ENCODE measurements around the gene MICAL2. TPM values are rescaled to one million over a fixed set of nuclear protein-coding genes. Genes with fewer than 3 reads are reported as not detected.

Gene MICAL2
- total RNA-seq, 1 donor from 2014 or later = 21.7 TPM

- Mint-ChIP-seq H3K27ac (ENCODE audit: unreplicated experiment) (no peak overlapping the region), H3K9me3 (ENCODE audit: unreplicated experiment) (no peaks in the 10 kb centered on the region), H3K4me3 (ENCODE audit: unreplicated experiment) (no peak overlapping the region), H3K27me3 (ENCODE audit: unreplicated experiment) (peaks cover 9% of the 10 kb centered on the region), H3K4me1 (ENCODE audit: unreplicated experiment) (peaks cover 7% of the 10 kb centered on the region), H3K36me3 (ENCODE audit: low read depth, unreplicated experiment) (no peaks in the 10 kb centered on the region)
- no peak for DNase-seq (ENCODE audit: low spot score)
- no peak for TF ChIP-seq CTCF (IDR thresholded peaks at IDR 0.05; ENCODE audit: unreplicated experiment)
These were observed 170.6 kb downstream of the MICAL2 start for GRCh38 chr11:12280838-12281565.

GRCh38 chr11:12281571-12282478, 171.4 kb downstream of the MICAL2 start:
- Mint-ChIP-seq H3K36me3 (ENCODE audit: low read depth, unreplicated experiment) (no peaks in the 10 kb centered on the region), H3K4me3 (ENCODE audit: unreplicated experiment) (no peak overlapping the region), H3K27ac (ENCODE audit: unreplicated experiment) (no peak overlapping the region), H3K9me3 (ENCODE audit: unreplicated experiment) (no peaks in the 10 kb centered on the region), H3K4me1 (ENCODE audit: unreplicated experiment) (peaks cover 7% of the 10 kb centered on the region), H3K27me3 (ENCODE audit: unreplicated experiment) (peaks cover 9% of the 10 kb centered on the region)
- peak; percentile 100 for TF ChIP-seq CTCF (IDR thresholded peaks at IDR 0.05; ENCODE audit: unreplicated experiment)
- peak; percentile 88 for DNase-seq (ENCODE audit: low spot score)

- no peak for TF ChIP-seq CTCF (IDR thresholded peaks at IDR 0.05; ENCODE audit: unreplicated experiment)
- H3K4me1 Mint-ChIP-seq (ENCODE audit: unreplicated experiment) = peaks cover 7% of the 10 kb centered on the region
- no peak overlapping the region for H3K4me3 Mint-ChIP-seq (ENCODE audit: unreplicated experiment)
- H3K27me3 Mint-ChIP-seq (ENCODE audit: unreplicated experiment) = peaks cover 10% of the 10 kb centered on the region
- H3K36me3 Mint-ChIP-seq (ENCODE audit: low read depth, unreplicated experiment) = no peaks in the 10 kb centered on the region
- no peaks in the 10 kb centered on the region for H3K9me3 Mint-ChIP-seq (ENCODE audit: unreplicated experiment)
- DNase-seq (ENCODE audit: low spot score) = no peak
- no peak overlapping the region for H3K27ac Mint-ChIP-seq (ENCODE audit: unreplicated experiment)
These were observed 172.3 kb downstream of the MICAL2 start for GRCh38 chr11:12282676-12283075.

- Mint-ChIP-seq H3K27me3 (ENCODE audit: unreplicated experiment) (peaks cover 7% of the 10 kb centered on the region), H3K4me3 (ENCODE audit: unreplicated experiment) (no peak overlapping the region), H3K36me3 (ENCODE audit: low read depth, unreplicated experiment) (no peaks in the 10 kb centered on the region), H3K4me1 (ENCODE audit: unreplicated experiment) (peaks cover 7% of the 10 kb centered on the region), H3K9me3 (ENCODE audit: unreplicated experiment) (no peaks in the 10 kb centered on the region), H3K27ac (ENCODE audit: unreplicated experiment) (no peak overlapping the region)
- peak; percentile 1 for DNase-seq (ENCODE audit: low spot score)
- TF ChIP-seq CTCF (IDR thresholded peaks at IDR 0.05; ENCODE audit: unreplicated experiment) = no peak
These were observed 174.1 kb downstream of the MICAL2 start for GRCh38 chr11:12284316-12285050.
